Stimulated activated CD4-positive, alpha-beta T cell treated with anti-CD3 and anti-CD28 coated beads, TNF-alpha, amount 100 ng/mL, for 48 hours (primary cell): Measurements from ENCODE around the gene TLX3.
A peak's percentile ranks its signal among the peaks of the same experiment; 100 is the strongest.
"Not testable (repeated sequence)": the region's sequence is repeated elsewhere in the genome, so short reads cannot be mapped to it uniquely, and the experiment has no call there.

ENCODE experiments used
- DNase-seq, 3 donors: peaks; one replicate each; pipeline ENCODE4 v3.0.0-alpha.2; 2020; ENCODE audit warnings: low read depth in 3 of 3

Gene TLX3

GRCh38 chr5:171323806-171324632, 15.0 kb downstream of the TLX3 start:
- no peak for DNase-seq

GRCh38 chr5:171330021-171330420, 21.0 kb downstream of the TLX3 start:
- no peak for DNase-seq

- no peak for DNase-seq
Measured at GRCh38 chr5:171335616-171336015, 26.6 kb downstream of the TLX3 start.

GRCh38 chr5:171336521-171337209, 27.6 kb downstream of the TLX3 start:
- DNase-seq, result no peak

GRCh38 chr5:171337210-171337569, 28.1 kb downstream of the TLX3 start:
- DNase-seq, result no peak

GRCh38 chr5:171340042-171340441, 31.0 kb downstream of the TLX3 start:
- DNase-seq, result no peak

- DNase-seq, result no peak
Measured at GRCh38 chr5:171340491-171340890, 31.4 kb downstream of the TLX3 start.

- DNase-seq, result peak in 2 of 3 donors; percentile 11 to 28
Measured at GRCh38 chr5:171342362-171343111, 33.5 kb downstream of the TLX3 start.

- no peak for DNase-seq
Measured at GRCh38 chr5:171344936-171345608, 36.0 kb downstream of the TLX3 start.

GRCh38 chr5:171351536-171352073, 42.6 kb downstream of the TLX3 start:
- no peak for DNase-seq

- DNase-seq, result peak in 2 of 3 donors; percentile 8 to 13
Measured at GRCh38 chr5:171355302-171355724, 46.3 kb downstream of the TLX3 start.

GRCh38 chr5:171357843-171358242, 48.8 kb downstream of the TLX3 start:
- no peak for DNase-seq

GRCh38 chr5:171361151-171361550, 52.1 kb downstream of the TLX3 start:
- DNase-seq, result not testable (repeated sequence)
